T-cell (primary cell): ENCODE results near the gene HOXB2. TPM values are rescaled to one million over a fixed set of nuclear protein-coding genes. Genes with fewer than 3 reads are reported as not detected.

Experiments
- ATAC-seq, 4 experiments: fragments of 200-7000 bp in 3 of 4; fragments of 150-1000 bp in 1 of 4; cut with Tn5 transposase; replicated peaks in 1 of 4; 1 replicate in 3 of 4; 2 replicates in 1 of 4; pipeline ENCODE4 v1.10.0; 2021; ENCODE audit warnings: moderate library complexity in 3 of 4, mild to moderate bottlenecking in 2 of 4, moderate number of reproducible peaks in 1 of 4
- CTCF ChIA-PET, 2 donors: fragments of 300-600 bp; sonication (Branson Sonifier 250); formaldehyde crosslinking; loops; one replicate each; lab custom pipeline; 2022; ENCODE audit warnings: antibody characterized with exemption in 2 of 2; lab: Charles Lee
- POLR2A ChIA-PET, 2 donors: fragments of 300-600 bp; sonication (Branson Sonifier 250); formaldehyde crosslinking; loops; one replicate each; lab custom pipeline; 2022; ENCODE audit warnings: antibody characterized with exemption in 2 of 2; lab: Charles Lee
- DNase-seq, 35 experiments: peaks; one replicate each; pipeline versions ENCODE4 v3.0.0 to v3.0.0-alpha.2; 2013 to 2023
- H3K27ac ChIP-seq: one replicate; pipeline ENCODE4 v1.5.1; 2013; ENCODE audit warnings: low read length
- H3K27me3 ChIP-seq, 2 experiments: replicated peaks in 1 of 2; 1 replicate in 1 of 2; 2 replicates in 1 of 2; pipeline versions ENCODE4 v1.6.1 to v1.7.0; 2013; ENCODE audit warnings: low read length in 1 of 2, mixed read lengths in 1 of 2; ENCODE audit not compliant: control insufficient read depth in 2 of 2, insufficient read depth in 2 of 2; ENCODE audit errors: extremely low read depth in 1 of 2
- H3K36me3 ChIP-seq, 2 donors: 1 replicate in 1 of 2; 2 replicates in 1 of 2; pipeline versions ENCODE4 v1.6.1 to v1.7.0; 2013; ENCODE audit warnings: low read length in 1 of 2; ENCODE audit not compliant: control insufficient read depth in 2 of 2, insufficient read depth in 1 of 2; ENCODE audit errors: extremely low read depth in 1 of 2
- H3K4me1 ChIP-seq, 2 experiments: 1 replicate in 1 of 2; 2 replicates in 1 of 2; pipeline versions ENCODE4 v1.6.1 to v1.7.0; 2013; ENCODE audit warnings: low read length in 2 of 2, mixed read lengths in 1 of 2; ENCODE audit not compliant: insufficient read depth in 2 of 2, control insufficient read depth in 1 of 2; ENCODE audit errors: extremely low read depth in 1 of 2
- H3K4me3 ChIP-seq, 2 donors: 1 replicate in 1 of 2; 2 replicates in 1 of 2; pipeline versions ENCODE4 v1.5.1 to v1.7.0; 2013; ENCODE audit warnings: mild to moderate bottlenecking in 2 of 2, low read length in 1 of 2, moderate library complexity in 1 of 2; ENCODE audit not compliant: control insufficient read depth in 1 of 2; ENCODE audit errors: extremely low read depth in 1 of 2
- H3K9me3 ChIP-seq: 2 replicates; pipeline ENCODE4 v1.7.0; 2013
- H3K27ac Mint-ChIP-seq, 2 donors: one replicate each; pipeline ENCODE4 v1.8.0; 2020 to 2021; ENCODE audit warnings: mild to moderate bottlenecking in 2 of 2, mixed read lengths in 2 of 2
- H3K27me3 Mint-ChIP-seq, 2 donors: one replicate each; pipeline ENCODE4 v1.8.0; 2021 to 2022; ENCODE audit warnings: mixed read lengths in 2 of 2
- H3K36me3 Mint-ChIP-seq: one replicate; pipeline ENCODE4 v1.8.0; 2021; ENCODE audit warnings: mixed read lengths
- H3K4me1 Mint-ChIP-seq, 3 donors: one replicate each; pipeline ENCODE4 v1.8.0; 2020 to 2022; ENCODE audit warnings: mixed read lengths in 3 of 3, mild to moderate bottlenecking in 1 of 3
- H3K4me3 Mint-ChIP-seq, 3 donors: one replicate each; pipeline ENCODE4 v1.8.0; 2020 to 2022; ENCODE audit warnings: mild to moderate bottlenecking in 3 of 3, mixed read lengths in 3 of 3, moderate library complexity in 3 of 3
- H3K9me3 Mint-ChIP-seq, 3 donors: one replicate each; pipeline ENCODE4 v1.8.0; 2020 to 2022; ENCODE audit warnings: mixed read lengths in 3 of 3
- WGBS: methylation state at CpG from one replicate; pipeline ENCODE4 v1.1.5; 2013; ENCODE audit warnings: missing lambda C conversion rate; ENCODE audit not compliant: insufficient coverage; 5-methylcytosine and 5-hydroxymethylcytosine counted together
- total RNA-seq, 35 experiments: library from RNA in 6 of 35; stranded (reverse) in 6 of 35; fragments of 120-200 nt in 1 of 35; gene quantifications; one replicate each; pipeline versions ENCODE4 v1.2.1 to v1.2.4 and lab custom pipeline; 2013 to 2026

Gene HOXB2
- total RNA-seq, 5 donors from 2014 or later (not counting 1 experiment from before 2014, with no cell fraction given) = 12.1 to 37.3 (median 25.6) TPM

DNA sequence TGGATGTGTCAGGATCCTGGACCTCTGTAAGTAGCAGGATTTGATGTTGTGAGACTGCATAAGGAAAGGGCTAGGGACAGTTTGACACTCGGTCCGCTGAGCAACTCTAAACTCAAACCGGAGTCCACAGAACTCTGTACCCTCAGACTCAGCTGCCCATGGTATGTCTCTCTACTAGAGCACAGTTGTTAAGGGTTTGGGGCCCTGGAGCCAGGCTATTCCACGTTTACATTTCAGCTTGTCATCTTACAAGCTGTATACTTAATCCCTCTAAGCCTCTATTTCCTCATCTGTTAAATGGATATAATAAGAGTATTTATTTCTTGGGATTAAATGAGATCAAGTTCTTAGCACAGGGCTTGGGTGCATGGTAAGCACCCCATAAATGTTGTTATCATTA, 42.0 kb downstream of the HOXB2 start:
- peaks cover 0 to 6% of the 10 kb centered on the region in 2 donors for H3K27me3 Mint-ChIP-seq
- Histone ChIP-seq H3K9me3 (no peaks in the 10 kb centered on the region), H3K4me1 (peaks cover 0 to 8% of the 10 kb centered on the region in 2 experiments), H3K27me3 (peaks cover 0 to 9% of the 10 kb centered on the region in 2 experiments), H3K36me3 (no peaks in the 10 kb centered on the region), H3K27ac (no peak overlapping the region), H3K4me3 (no peak overlapping the region)
- no peaks in the 10 kb centered on the region for H3K36me3 Mint-ChIP-seq
- peaks cover 0 to 20% (median 11%) of the 10 kb centered on the region in 3 donors for H3K4me1 Mint-ChIP-seq
- POLR2A ChIA-PET = interaction anchor here in 1 of 2 donors (0.6 kb wide), 1 partner anchor 88 kb away, joined by 6 read pairs; no protein-coding TSS in a partner anchor
- no peak overlapping the region for H3K4me3 Mint-ChIP-seq
- 90% methylated on average over 2 of the region's 4 CpGs for WGBS
- no peaks in the 10 kb centered on the region for H3K9me3 Mint-ChIP-seq
- ATAC-seq (no peak), DNase-seq (no peak)
- no peak overlapping the region for H3K27ac Mint-ChIP-seq
- CTCF ChIA-PET = no interaction called here

GRCh38 chr17:48502312-48502711, 42.6 kb downstream of the HOXB2 start:
- no peaks in the 10 kb centered on the region for H3K9me3 ChIP-seq
- no peak overlapping the region for H3K4me3 Mint-ChIP-seq
- no peak overlapping the region for H3K27ac Mint-ChIP-seq
- H3K27ac ChIP-seq = no peak overlapping the region
- POLR2A ChIA-PET = interaction anchor here in 1 of 2 donors (0.6 kb wide), 1 partner anchor 88 kb away, joined by 6 read pairs; no protein-coding TSS in a partner anchor
- no peaks in the 10 kb centered on the region for H3K36me3 ChIP-seq
- peaks cover 0 to 8% of the 10 kb centered on the region in 2 experiments for H3K4me1 ChIP-seq
- CTCF ChIA-PET = no interaction called here
- H3K27me3 Mint-ChIP-seq = peaks cover 0 to 6% of the 10 kb centered on the region in 2 donors
- 88% methylated on average over 1 of the region's 2 CpGs for WGBS
- H3K36me3 Mint-ChIP-seq = no peaks in the 10 kb centered on the region
- ATAC-seq (no peak), DNase-seq (no peak)
- peaks cover 0 to 9% of the 10 kb centered on the region in 2 experiments for H3K27me3 ChIP-seq
- no peak overlapping the region for H3K4me3 ChIP-seq
- H3K9me3 Mint-ChIP-seq = no peaks in the 10 kb centered on the region
- H3K4me1 Mint-ChIP-seq = peaks cover 0 to 20% (median 11%) of the 10 kb centered on the region in 3 donors

DNA sequence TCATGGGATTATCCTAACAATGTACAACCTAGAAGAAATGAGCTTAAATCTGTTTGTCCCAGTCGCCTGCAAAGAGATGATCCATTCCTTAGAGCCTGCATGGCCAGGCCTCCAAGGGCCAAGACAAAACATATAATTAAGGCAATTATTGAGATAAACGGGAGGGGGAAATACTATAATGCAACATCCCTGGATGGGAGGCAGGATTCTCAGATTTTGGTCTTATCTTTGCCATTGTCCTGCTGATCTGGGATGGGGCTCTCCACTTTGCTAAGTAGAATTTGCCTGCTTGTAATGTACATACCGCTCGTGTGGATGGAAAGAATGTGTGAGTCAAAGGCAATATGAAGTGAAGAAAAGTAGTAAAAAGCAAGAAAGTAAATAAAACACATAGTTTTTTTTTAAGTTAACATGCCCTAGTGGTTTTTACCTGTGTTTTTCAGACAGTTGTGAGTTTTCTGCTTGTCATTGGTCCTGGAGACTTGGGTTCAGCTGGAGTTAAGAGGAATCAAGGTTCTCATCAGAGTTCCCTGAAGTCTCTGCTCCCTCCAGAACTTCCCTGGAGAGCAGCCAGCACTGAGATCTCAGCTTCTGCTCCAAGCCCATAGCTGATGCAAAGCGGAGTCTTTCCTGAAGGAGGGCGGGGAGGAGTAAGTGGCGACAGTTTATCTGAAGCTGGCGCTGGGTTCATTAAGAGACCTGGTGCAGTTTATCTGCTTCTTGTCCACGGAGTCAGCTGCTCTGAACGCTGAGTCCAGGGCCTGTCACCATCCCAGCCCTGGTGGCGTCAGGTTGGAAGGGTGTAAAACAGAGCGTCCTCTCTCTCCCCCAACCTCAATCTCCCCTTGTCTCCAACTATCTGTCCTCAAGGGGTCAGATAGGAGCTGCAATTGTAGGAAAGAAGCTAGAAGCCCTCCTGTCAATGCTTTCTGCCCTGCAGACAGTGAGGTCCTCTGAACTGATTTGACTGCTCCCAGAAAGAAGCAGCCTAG, 44.2 kb downstream of the HOXB2 start:
- peaks cover 0 to under 1% of the 10 kb centered on the region in 2 experiments for H3K4me1 ChIP-seq
- no peaks in the 10 kb centered on the region for H3K9me3 Mint-ChIP-seq
- H3K4me3 Mint-ChIP-seq = no peak overlapping the region
- POLR2A ChIA-PET = interaction anchor here in 1 of 2 donors (0.6 kb wide), 1 partner anchor 29 kb away, joined by 3 read pairs; no protein-coding TSS in a partner anchor
- no peak overlapping the region for H3K4me3 ChIP-seq
- no peaks in the 10 kb centered on the region for H3K9me3 ChIP-seq
- no peaks in the 10 kb centered on the region for H3K36me3 Mint-ChIP-seq
- DNase-seq (peak in 1 of 35 experiments; percentile 36), ATAC-seq (peak in 1 of 4 experiments; percentile 39)
- CTCF ChIA-PET = interaction anchor here (0.5 to 1.1 kb wide), 4 partner anchors 16 to 165 kb away, joined by 3 to 6 read pairs (median 4); partner anchors contain the start of gene HOXB5 (in 1 of the 2)
- WGBS = 97% methylated on average over 5 of the region's 12 CpGs
- no peaks in the 10 kb centered on the region for H3K36me3 ChIP-seq
- H3K27ac Mint-ChIP-seq = no peak overlapping the region
- no peak overlapping the region for H3K27ac ChIP-seq
- H3K27me3 Mint-ChIP-seq = peaks cover 3 to 6% of the 10 kb centered on the region in 2 donors
- H3K4me1 Mint-ChIP-seq = peaks cover 0 to 12% (median 6%) of the 10 kb centered on the region in 3 donors
- H3K27me3 ChIP-seq = peaks cover 0 to 9% of the 10 kb centered on the region in 2 experiments

DNA sequence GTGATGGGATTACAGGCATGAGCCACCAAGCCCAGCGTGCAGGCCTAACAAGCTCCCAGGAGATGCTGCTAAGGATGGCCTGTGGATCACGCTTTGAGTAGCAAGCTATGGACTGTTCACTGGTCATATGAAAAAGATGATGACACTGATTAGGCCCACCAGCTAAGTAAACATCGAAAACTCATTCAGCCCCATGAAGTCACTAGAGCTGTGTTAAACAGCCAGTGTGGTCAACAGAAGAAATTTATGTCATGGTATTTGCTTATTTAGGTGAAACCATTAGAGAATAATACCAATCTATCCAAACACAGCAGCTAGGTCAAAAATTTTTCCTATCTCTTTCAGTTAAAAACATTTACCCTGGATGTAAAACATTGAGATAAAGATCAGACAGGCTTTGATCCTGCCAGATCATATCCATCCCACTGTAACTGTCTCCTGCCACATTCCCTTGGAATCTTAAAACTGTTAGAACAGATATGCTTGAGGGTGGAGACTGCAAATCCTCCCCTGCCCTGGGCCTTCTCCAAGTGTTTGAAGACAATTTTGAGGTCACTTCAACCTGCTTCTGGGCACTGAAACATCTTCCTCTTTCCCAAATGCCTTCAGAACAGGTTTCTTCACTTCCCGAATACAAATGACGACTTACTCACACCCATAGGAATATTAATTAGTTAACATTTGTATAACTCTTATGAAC, 45.0 kb downstream of the HOXB2 start:
- no peak overlapping the region for H3K27ac ChIP-seq
- CTCF ChIA-PET = interaction anchor here in 1 of 2 donors (0.8 to 1.1 kb wide), 2 partner anchors 17 to 164 kb away, joined by 3 to 6 read pairs; no protein-coding TSS in a partner anchor
- peaks cover 3 to 6% of the 10 kb centered on the region in 2 donors for H3K27me3 Mint-ChIP-seq

GRCh38 chr17:48499248-48499647, 45.7 kb downstream of the HOXB2 start:
- ATAC-seq (no peak), DNase-seq (no peak)
- CTCF ChIA-PET = interaction anchor here in 1 of 2 donors (0.7 kb wide), 1 partner anchor 133 kb away, joined by 4 read pairs; no protein-coding TSS in a partner anchor
- no peaks in the 10 kb centered on the region for H3K36me3 ChIP-seq
- Mint-ChIP-seq H3K4me3 (no peak overlapping the region), H3K27me3 (peaks cover 4 to 8% of the 10 kb centered on the region in 2 donors), H3K4me1 (no peaks in the 10 kb centered on the region), H3K36me3 (no peaks in the 10 kb centered on the region), H3K27ac (no peak overlapping the region), H3K9me3 (no peaks in the 10 kb centered on the region)
- peaks cover 0 to 10% of the 10 kb centered on the region in 2 experiments for H3K27me3 ChIP-seq
- no peak overlapping the region for H3K27ac ChIP-seq
- POLR2A ChIA-PET = interaction anchor here in 1 of 2 donors (0.7 kb wide), 1 partner anchor 84 kb away, joined by 3 read pairs; no protein-coding TSS in a partner anchor
- no peaks in the 10 kb centered on the region for H3K4me1 ChIP-seq
- H3K9me3 ChIP-seq = no peaks in the 10 kb centered on the region
- WGBS = no CpG with 5 or more reads among the region's 3 CpGs
- H3K4me3 ChIP-seq = no peak overlapping the region

More for the DNA sequence above, 45.0 kb downstream of the HOXB2 start:
- POLR2A ChIA-PET = interaction anchor here in 1 of 2 donors (0.7 kb wide), 1 partner anchor 83 kb away, joined by 3 read pairs; no protein-coding TSS in a partner anchor
- no peaks in the 10 kb centered on the region for H3K36me3 Mint-ChIP-seq
- peaks cover 0 to 3% (median 0%) of the 10 kb centered on the region in 3 donors for H3K4me1 Mint-ChIP-seq
- no peak overlapping the region for H3K27ac Mint-ChIP-seq
- no peaks in the 10 kb centered on the region for H3K9me3 Mint-ChIP-seq
- Histone ChIP-seq H3K4me1 (no peaks in the 10 kb centered on the region), H3K36me3 (no peaks in the 10 kb centered on the region), H3K27me3 (peaks cover 0 to 9% of the 10 kb centered on the region in 2 experiments), H3K9me3 (no peaks in the 10 kb centered on the region), H3K4me3 (no peak overlapping the region)
- no peak for DNase-seq
- no peak overlapping the region for H3K4me3 Mint-ChIP-seq
- ATAC-seq = no peak
- WGBS = no CpG with 5 or more reads among the region's 5 CpGs
